ENCODE measurements around the gene EID2B.
A peak's percentile ranks its signal among the peaks of the same experiment; 100 is the strongest.

The EID2B gene

GRCh38 chr19:39497996-39498797 is 34.5 kb downstream of the EID2B start:
- no peak for DNase-seq

- DNase-seq, result peak; percentile 4
Observed at GRCh38 chr19:39497701-39497995, 35.0 kb downstream of the EID2B start.

- no peak for DNase-seq
Observed at GRCh38 chr19:39496063-39496462, 36.6 kb downstream of the EID2B start.

- DNase-seq, result no peak
Observed at GRCh38 chr19:39494661-39495060, 38.0 kb downstream of the EID2B start.

GRCh38 chr19:39492788-39493187 is 39.9 kb downstream of the EID2B start:
- no peak for DNase-seq

- DNase-seq, result no peak
Observed at GRCh38 chr19:39492225-39492624, 40.4 kb downstream of the EID2B start.

- no peak for DNase-seq
Observed at GRCh38 chr19:39489756-39490155, 42.9 kb downstream of the EID2B start.

GRCh38 chr19:39483141-39483540 is 49.5 kb downstream of the EID2B start:
- DNase-seq, result no peak

- DNase-seq, result no peak
Observed at GRCh38 chr19:39481676-39482075, 51.0 kb downstream of the EID2B start.

GRCh38 chr19:39481229-39481545 is 51.5 kb downstream of the EID2B start:
- DNase-seq, result no peak

Data from T1000 (cell line).